ENCODE data around the gene ZNF821.
"Not testable (repeated sequence)": the region's sequence is repeated elsewhere in the genome, so short reads cannot be mapped to it uniquely, and the experiment has no call there.

ZNF821 gene

GRCh38 chr16:71899171-71899570, 15.2 kb upstream of the ZNF821 start:
- DNase-seq, result no peak

DNA sequence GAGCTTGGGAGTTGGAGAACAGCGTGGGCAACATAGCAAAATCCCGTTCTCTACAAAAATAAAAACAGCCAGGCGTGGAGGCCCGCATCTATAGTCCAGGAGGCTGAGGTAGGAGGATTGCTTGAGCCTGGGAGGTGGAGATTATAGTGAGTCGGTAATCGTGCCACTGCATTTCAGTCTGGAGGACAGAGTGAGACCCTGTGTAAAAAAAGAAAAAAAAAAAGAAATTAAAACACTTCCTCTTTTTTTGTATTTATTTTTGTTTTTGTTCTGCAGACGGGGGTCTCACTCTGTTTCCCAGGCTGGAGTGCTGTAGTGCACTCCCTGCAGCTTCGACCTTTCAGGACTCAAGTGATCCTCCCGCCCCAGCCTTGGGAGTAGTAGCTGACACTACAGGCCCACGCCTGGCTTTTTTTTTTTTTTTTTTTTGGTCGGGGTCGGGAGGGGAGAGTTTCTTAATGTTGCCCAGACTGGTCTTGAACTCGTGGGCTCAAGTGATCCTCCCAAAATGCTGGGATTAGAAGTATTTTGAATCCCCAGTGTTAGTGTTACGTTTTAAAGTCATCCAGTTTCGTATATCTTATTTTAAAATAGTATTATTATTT, 12.9 kb upstream of the ZNF821 start:
- no peak for DNase-seq

- DNase-seq, result no peak
These were observed 11.8 kb upstream of the ZNF821 start for GRCh38 chr16:71895679-71896365.

DNA sequence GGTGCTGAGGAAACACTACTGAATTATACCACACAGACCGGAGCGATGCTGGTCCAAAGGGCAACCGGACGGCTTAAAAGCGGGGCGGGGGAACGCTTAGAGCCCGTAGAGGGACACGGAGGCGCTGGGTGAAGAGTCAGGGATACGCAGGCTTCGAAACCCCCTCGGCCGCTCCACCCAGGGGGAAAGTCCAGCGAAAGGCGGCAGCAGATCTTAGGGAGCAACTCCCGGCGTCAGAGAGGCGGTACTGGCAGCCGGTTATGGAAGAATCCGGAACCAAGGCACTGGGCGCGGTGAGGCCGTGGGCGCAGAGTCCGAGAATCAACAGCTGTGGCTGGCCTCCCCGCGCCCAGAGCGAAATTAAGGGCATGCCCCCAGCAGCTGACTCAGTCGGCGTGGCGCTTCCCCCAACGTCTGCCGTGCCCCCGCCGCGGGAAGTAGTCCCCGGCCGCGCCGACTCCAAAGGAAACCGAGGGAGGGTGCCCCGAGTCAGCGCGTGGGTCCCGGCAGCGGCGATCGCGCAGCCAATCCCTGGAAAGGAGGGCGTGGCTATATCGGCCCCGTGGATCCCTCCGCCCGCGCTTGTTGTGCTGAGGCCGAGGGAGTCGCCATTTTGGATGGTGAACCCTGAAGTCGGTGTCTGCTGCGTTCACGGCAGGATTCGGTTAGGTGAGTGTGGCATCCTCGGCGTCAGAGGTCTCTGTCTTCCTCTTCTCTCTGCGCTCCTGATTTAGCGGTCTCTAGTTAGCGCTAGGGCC, 11.1 kb upstream of the ZNF821 start, which contains the start of gene IST1:
IST1 (plus strand) TSS at position 611 of the 758 bp plus-strand sequence. CDS start 20,110 bp downstream, outside the sequence.
- DNase-seq, result peak; percentile 99

DNA sequence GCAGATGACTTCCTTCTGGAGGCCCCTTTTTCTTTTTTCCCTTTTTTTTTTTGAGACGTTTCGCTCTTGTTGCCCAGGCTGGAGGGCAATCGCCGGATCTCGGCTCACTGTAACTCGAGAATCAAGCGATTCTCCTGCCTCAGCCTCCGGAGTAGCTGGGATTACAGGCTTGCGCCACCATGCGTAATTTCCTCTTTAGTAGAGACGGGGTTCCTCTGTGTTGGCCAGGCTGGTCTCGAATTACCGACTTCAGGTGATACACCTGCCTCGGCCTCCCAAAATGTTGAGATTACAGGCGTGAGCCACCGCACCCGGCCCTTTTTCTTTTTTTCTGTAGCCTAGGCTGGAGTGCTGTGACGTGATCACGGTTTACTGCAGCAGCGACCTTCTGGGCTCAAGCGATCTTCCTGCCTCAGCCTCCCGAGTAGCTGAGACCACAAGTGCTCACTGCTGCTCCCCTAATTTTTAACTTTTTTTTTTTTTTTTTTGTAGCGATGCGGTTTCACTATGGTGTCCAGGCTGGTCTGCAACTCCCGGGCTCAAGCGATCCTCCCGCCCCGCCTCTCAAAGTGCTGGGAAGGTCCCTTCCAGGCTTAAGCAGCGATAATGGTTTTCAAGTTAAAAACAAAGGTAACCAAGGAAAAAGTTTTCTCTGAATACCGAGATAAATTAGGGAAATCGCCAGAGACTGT, 10.4 kb upstream of the ZNF821 start:
- DNase-seq, result peak; percentile 27

DNA sequence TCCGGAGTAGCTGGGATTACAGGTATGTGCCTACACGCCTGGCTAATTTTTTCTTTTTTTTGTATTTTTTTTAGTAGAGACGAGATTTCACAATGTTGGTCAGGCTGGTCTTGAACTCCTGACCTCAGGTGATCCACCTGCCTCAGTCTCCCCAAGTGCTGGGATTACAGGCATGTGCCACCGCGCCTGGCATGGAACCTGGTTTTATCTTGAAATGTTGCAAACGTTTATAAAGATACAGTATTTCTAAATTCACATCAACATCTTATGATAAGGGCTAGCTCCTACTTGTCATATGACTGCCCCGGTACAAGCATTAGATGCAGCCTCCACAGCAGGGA, 9.9 kb upstream of the ZNF821 start:
- no peak for DNase-seq

GRCh38 chr16:71889147-71889546, 5.2 kb upstream of the ZNF821 start:
- DNase-seq, result no peak

- DNase-seq, result no peak
These were observed 1.3 kb upstream of the ZNF821 start for GRCh38 chr16:71885261-71885650.

GRCh38 chr16:71883168-71883848, 674 bp downstream of the ZNF821 start:
- peak; percentile 76 for DNase-seq

GRCh38 chr16:71882505-71883167, 1.3 kb downstream of the ZNF821 start:
- peak; percentile 69 for DNase-seq

DNA sequence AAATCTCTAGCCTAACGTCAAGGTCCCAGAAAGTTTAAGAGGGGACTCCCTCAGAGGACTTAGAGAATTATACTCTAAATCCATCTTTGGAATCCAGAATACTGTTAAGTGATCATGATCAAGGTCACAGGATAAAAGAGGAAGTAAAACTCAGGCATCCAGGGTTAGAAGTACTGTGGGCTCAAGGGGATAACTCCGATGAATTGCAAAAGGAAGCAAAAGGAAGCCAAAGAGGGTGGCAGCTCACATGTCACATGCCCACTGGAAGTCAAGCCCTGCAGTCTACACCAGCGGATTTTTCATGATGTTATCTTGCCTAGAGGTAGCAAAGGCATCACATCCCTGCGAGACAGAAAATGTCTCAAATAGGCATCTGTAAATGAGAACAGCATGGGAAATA, 3.8 kb downstream of the ZNF821 start:
- no peak for DNase-seq

DNA sequence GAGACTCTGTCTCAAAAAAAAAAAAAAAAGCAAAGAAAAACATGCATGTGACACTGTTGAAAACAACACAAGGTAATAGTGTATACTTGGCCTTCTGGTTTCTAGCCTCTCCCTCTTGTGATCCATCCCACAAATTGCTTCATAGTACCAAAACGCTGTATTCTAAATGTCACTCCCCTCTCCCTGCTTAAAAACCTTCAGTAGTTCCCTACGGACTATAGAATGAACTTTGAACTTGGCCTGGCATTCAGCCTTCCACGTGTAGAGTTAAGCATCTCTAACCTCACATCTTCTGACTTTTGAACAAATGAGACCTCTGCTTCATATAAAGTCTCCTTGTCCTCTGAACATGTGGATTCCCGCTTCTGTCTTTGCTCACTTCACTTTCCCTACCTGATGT, 5.1 kb downstream of the ZNF821 start:
- DNase-seq, result no peak

GRCh38 chr16:71873199-71873598, 10.8 kb downstream of the ZNF821 start:
- DNase-seq, result no peak

DNA sequence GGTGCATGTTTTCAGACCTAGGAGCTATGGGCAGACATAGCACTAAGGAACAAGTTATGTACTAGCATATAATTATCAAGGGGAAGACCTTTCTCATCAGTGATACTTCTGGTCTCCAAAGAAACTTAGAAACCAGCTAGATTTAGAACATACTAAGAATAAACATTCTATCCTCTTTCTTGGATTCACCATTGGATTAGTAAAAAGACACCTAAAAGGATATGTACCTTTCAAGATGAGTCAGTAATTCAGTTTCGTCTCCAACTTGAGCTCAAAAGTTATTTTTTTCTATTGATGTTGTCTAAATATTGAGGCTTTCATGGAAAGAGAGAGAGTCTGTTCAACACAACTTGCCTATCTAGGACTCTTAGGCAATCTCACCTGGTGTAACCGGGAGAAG, 13.2 kb downstream of the ZNF821 start:
- no peak for DNase-seq

- DNase-seq, result no peak
These were observed 14.9 kb downstream of the ZNF821 start for GRCh38 chr16:71869089-71869488.

DNA sequence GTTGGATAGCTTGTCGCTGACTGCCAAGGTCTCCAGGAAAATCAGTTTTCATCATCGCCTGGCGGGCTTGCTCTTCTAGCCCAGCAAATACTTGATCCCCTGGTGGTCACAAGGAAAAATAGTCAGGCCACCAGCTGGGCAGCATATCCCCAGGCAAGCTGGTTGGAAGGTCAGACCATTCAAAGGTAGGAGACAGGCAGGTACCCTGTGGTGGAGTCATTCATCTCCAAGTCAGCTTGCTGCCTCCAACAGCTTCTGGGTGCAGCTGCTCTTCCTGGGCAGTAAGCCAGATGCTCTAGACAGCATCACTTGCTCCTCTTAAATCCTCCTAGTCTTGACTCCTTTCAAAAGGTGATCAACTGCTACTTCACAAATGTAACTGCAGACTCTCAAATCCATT, 16.0 kb downstream of the ZNF821 start:
- DNase-seq, result no peak

DNA sequence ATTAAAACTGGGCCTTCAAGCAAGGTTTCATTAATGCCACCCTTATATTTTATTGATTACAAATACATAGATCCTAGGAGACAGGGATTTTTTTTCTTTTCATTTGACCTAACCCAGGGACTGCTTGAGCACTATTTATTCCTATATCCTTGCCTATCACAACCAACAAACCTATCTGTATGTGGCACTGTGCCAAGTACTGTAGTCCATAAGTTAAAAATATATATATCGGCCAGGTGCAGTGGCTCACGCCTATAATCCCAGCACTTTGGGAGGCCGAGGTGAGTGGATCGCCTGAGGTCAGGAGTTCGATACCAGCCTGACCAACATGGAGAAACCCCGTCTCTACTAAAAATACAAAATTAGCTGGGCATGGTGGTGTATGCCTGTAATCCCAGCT, 16.8 kb downstream of the ZNF821 start:
- DNase-seq, result not testable (repeated sequence)

DNA sequence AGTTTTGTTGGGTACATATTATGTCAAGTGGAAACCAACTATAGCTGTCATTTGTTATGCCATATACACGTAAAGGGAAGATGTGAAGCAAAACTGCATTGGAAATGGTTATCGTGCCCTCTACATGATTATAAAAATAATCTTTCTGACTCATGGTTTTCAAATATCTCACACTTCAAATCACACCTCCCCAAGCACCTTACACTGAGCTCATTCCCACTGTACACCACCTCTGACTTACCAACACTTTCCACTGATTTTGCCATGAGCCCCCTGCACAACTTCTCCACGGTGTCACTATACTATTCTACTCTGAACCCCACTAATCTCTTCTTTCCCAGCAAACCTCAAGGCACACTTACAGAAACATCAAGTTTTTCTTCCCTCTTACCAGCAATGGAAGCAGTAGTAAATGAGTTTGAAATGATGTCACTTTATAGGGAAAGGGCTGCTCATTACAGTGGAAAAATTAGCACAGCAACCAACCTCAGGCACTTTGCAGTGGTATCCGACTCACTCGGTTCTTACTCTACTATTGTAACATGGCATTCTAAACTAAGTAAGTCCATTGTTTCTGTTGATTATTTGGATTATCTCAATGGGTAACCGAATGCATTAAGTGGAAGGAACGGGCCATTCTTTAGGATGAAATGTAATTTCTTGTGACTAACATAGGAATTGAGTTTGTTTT, 18.7 kb downstream of the ZNF821 start:
- no peak for DNase-seq

- no peak for DNase-seq
These were observed 20.0 kb downstream of the ZNF821 start for GRCh38 chr16:71863995-71864394.

DNA sequence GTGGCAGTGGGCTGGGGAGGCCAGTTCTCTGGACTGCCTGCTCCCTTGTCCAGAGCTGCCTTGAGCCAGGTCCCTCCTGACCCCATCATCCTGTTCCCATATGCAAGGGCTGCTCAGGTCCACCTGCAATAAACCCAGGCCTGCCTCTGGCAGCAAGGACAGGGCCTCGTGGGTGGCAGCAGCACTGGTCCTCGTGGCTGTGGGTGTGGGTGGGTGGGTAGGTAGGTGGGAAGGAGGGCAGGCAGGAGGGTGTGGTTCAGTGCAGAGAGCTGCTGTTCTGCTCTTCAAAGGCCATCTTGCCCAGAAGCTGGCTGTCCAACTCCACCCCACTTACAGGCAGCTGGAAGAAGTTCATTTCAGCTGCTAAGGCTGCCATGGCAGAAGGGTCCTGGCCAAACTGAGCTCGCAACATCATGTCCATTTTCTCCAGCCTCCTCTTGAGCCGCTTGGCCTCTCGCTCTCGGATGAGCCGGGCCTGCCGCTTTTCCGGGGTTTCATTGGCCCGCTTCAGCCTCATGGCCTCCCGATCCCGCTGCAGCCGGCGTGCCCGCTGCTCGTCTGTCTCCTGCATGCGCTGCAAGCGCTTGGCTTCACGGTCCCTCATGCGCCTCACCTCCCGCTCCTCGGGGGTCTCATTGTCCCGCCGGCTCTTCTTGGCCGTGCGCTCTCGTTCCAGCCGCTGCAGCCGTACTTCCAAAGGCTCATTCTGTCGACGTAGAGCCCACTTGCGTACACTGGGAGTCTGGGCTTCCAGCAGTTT, 24.0 kb downstream of the ZNF821 start:
- DNase-seq, result no peak

Data from activated CD8-positive, alpha-beta memory T cell treated with anti-CD3 and anti-CD28 coated beads, Interleukin-2, amount 50 U/mL, for 4 hours (primary cell).